KG1 (cell line): ENCODE results near the gene CLIC3.

Source experiments
- DNase-seq: peaks from one replicate; lab custom pipeline; 2025; lab: John Stamatoyannopoulos, UW

The CLIC3 gene

GRCh38 chr9:136964171-136964689 lies 32.1 kb downstream of the CLIC3 start:
- no peak for DNase-seq

GRCh38 chr9:136963751-136964150 lies 32.6 kb downstream of the CLIC3 start:
- DNase-seq: no peak

- DNase-seq: no peak
Observed at GRCh38 chr9:136963341-136963740, 33.0 kb downstream of the CLIC3 start.

- DNase-seq: no peak
Observed at GRCh38 chr9:136962701-136963248, 33.6 kb downstream of the CLIC3 start.

- no peak for DNase-seq
Observed at GRCh38 chr9:136962163-136962562, 34.2 kb downstream of the CLIC3 start.

- no peak for DNase-seq
Observed at GRCh38 chr9:136961279-136962065, 34.9 kb downstream of the CLIC3 start.

GRCh38 chr9:136960938-136961275 lies 35.5 kb downstream of the CLIC3 start:
- DNase-seq: no peak

- no peak for DNase-seq
Observed at GRCh38 chr9:136960212-136960937, 36.0 kb downstream of the CLIC3 start.

GRCh38 chr9:136958898-136959850 lies 37.2 kb downstream of the CLIC3 start:
- DNase-seq: no peak

GRCh38 chr9:136958473-136958872 lies 37.9 kb downstream of the CLIC3 start:
- DNase-seq: no peak

- DNase-seq: no peak
Observed at GRCh38 chr9:136957901-136958300, 38.5 kb downstream of the CLIC3 start.

- no peak for DNase-seq
Observed at GRCh38 chr9:136957461-136957860, 38.9 kb downstream of the CLIC3 start.

- no peak for DNase-seq
Observed at GRCh38 chr9:136956604-136957003, 39.8 kb downstream of the CLIC3 start.

GRCh38 chr9:136955943-136956335 lies 40.4 kb downstream of the CLIC3 start:
- no peak for DNase-seq

GRCh38 chr9:136955202-136955942 lies 41.0 kb downstream of the CLIC3 start:
- no peak for DNase-seq

- no peak for DNase-seq
Observed at GRCh38 chr9:136954270-136955083, 41.9 kb downstream of the CLIC3 start.

GRCh38 chr9:136953771-136954269 lies 42.5 kb downstream of the CLIC3 start:
- no peak for DNase-seq

- DNase-seq: no peak
Observed at GRCh38 chr9:136952876-136953770, 43.2 kb downstream of the CLIC3 start.

- no peak for DNase-seq
Observed at GRCh38 chr9:136952321-136952850, 44.0 kb downstream of the CLIC3 start.
